HFF-Myc (cell line): ENCODE results near the gene CDK4.
"Not testable (repeated sequence)": the region's sequence is repeated elsewhere in the genome, so short reads cannot be mapped to it uniquely, and the experiment has no call there.

ENCODE experiments used
- DNase-seq: peaks from one replicate; pipeline ENCODE4 v3.0.0-alpha.2; 2011; ENCODE audit warnings: low read depth; ENCODE audit errors: extremely low read depth
- H3K4me3 ChIP-seq: replicated peaks from 2 replicates; pipeline ENCODE4 v1.5.1; 2011; ENCODE audit warnings: low read depth, mild to moderate bottlenecking, control low read depth, low read length
- CTCF ChIP-seq: IDR thresholded peaks from 2 replicates; pipeline ENCODE4 v1.5.1; 2012; ENCODE audit warnings: mild to moderate bottlenecking, low read depth, low read length, control low read depth; ENCODE audit errors: missing control alignments

The CDK4 gene

DNA sequence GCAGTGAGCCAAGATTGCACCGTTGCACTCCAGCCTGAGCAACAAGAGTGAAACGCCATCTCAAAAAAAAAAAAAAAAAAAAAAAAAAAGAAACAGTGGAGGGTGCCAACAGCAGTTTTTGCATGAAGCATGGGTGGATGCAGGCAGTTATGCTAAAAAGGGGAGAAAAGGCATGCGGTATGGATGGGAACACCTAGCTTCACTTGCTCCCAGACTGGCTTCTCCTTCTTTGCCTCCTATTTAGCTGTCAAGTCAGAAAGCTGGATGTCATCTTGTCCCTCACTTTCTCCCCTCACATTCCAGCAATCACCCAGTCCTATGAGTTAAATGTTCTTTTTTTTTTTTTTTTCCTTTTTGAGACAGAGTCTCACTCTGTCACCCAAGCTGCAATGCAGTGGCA lies 22.9 kb upstream of the CDK4 start:
- DNase-seq: no peak
- no peak for TF ChIP-seq CTCF
- H3K4me3 ChIP-seq: no peak overlapping the region

- H3K4me3 ChIP-seq, DNase-seq: not testable (repeated sequence)
Measured at GRCh38 chr12:57774634-57775033, 22.5 kb upstream of the CDK4 start.

DNA sequence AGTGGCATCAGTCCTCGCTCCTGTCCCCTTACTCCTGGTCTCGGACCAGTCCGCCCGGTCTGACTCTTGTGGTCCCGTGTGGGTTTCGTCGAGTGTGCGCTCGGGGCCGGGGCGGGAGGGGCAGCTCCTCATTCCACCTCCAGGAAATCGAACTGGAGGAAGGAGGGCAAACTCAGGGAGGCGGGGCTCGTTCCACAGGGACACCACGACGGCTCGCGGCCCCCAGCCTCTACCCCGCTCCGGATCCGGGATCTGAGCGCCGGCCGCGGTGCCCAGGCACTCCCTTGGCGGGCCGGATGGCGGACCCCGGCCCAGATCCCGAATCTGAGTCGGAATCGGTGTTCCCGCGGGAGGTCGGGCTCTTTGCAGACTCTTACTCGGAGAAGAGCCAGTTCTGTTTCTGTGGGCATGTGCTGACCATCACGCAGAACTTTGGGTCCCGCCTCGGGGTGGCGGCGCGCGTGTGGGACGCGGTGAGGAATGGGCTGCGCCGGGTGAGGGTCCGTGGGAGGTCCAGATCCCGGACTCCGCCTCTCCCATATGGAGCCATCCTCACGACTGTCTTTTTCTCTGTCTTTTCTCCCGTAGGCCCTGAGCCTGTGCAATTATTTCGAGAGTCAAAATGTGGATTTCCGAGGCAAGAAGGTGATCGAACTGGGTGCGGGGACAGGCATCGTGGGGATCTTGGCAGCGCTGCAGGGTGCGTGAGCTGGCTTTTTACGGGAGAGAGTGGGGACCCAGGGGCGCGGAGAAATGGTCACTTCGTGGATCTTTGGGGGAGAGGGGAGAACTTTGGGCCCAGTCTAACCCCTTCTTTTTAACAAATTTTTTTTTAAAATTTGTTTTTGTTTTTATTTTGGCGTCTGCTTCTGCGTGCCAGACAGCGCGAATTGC lies 20.6 kb upstream of the CDK4 start, which contains the start of gene EEF1AKMT3:
TSS of gene EEF1AKMT3 (plus strand) at position 186 of the 894 bp plus-strand sequence. CDS start at position 297, 111 bp downstream.
- TF ChIP-seq CTCF: no peak
- no peak for DNase-seq
- peak within 1 kb of the TSS; percentile 93 for H3K4me3 ChIP-seq

DNA sequence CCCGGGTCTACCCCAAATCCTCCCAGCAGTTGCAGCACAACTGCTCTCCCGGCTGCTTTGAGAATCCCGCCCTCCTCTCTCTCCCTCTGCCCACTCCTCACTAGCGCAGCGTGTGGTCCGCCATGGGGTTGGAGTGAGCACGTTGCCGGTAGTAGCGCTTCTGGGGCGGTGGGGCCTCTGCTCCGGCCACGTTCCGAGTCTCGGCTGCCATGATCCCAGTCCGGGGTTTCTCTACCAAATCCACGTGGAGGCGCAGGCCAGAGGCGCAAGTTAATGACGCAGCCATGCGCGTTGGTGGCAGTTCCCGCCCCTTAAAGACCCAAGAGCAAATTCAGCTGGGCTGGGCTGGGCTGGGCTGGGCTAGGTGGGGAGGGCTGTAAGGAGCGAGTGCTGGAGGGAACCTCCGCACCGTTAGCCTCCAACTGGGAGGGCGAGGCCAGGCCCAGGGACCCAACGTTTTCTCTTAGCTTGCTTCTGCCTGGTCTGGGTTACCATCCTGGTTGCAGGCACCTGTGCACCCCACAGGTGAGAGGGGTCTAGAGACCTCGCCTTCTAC lies 19.8 kb upstream of the CDK4 start, which contains the start of gene METTL1:
TSS of gene METTL1 (minus strand) at position 233 of the 556 bp plus-strand sequence. CDS start at position 211, 22 bp downstream.
- TF ChIP-seq CTCF: no peak
- DNase-seq: peak; percentile 94

DNA sequence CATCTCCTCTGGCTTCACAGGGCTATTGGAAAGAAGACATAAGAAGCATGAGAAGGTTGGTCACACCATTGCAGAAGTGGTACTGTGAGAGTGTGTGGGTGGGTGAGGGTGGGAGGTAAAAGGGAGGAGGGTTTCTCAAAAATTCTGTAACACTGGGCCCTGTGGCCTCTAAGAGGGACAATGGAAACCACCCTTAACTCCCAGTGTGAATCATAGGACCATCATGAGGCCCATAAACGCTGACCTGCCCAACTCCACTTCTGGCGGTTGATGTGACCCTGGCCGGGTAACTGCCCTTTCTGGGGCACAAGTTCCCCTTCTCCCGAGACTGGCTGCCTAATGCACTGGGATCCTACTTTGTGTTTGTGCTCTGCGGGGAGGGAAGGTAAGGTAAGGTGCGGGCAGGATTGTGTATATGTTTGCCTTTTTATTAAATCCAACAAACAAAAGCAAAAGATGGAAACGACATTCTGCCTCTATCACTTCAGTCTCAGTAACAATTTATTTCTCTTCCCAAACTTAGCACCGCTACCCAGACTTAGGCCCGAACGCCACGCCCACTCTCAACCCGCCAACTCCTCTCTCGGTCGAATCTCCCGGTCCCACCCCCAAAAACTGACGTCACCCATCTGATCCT lies 19.2 kb upstream of the CDK4 start:
- DNase-seq: peak; percentile 78
- no peak for TF ChIP-seq CTCF
- H3K4me3 ChIP-seq: peak overlapping the region; percentile 93

More for the DNA sequence above, 19.8 kb upstream of the CDK4 start, which contains the start of gene METTL1:
- peak within 1 kb of the TSS; percentile 93 for H3K4me3 ChIP-seq

- no peak for TF ChIP-seq CTCF
- DNase-seq: no peak
- H3K4me3 ChIP-seq: peak overlapping the region; percentile 93
Measured at GRCh38 chr12:57770734-57771133, 18.6 kb upstream of the CDK4 start.

DNA sequence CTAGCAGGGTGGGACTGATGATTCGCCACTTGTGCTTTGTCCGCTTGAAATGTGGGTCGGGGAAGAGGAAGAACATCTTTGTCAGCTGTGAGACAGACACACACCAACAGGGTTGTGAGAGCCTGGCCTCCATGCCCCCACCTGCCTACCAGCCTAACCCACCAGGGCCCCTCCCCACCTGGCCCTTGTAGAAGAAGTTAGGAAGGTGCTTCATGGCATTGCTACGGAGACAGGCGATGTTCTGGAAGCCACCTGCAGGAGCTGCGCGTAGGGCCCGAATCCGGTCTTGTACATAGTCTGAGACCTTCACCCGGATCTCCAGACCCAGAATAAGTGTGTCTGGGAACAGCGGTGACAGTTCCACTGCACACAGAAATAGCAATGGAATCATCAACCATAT lies 17.5 kb upstream of the CDK4 start:
- DNase-seq: no peak
- TF ChIP-seq CTCF: no peak
- H3K4me3 ChIP-seq: no peak overlapping the region
